Right atrium auricular region (tissue), 2 donors: ENCODE results near the gene ARF1. TPM values are rescaled to one million over a fixed set of nuclear protein-coding genes. Genes with fewer than 3 reads are reported as not detected.

Source experiments
- DNase-seq: peaks from one replicate; pipeline ENCODE4 v3.0.0-alpha.2; 2019; ENCODE audit warnings: low spot score
- H3K27ac ChIP-seq, 2 donors: fragments of 200-600 bp; sonication (generic); 1 replicate in 1 of 2; 2 replicates in 1 of 2; pipeline ENCODE4 v1.5.1; 2016 to 2019
- H3K27me3 ChIP-seq, 2 donors: fragments of 200-600 bp; sonication (generic); one replicate each; pipeline versions ENCODE4 v1.5.1 to v1.6.0; 2017 to 2019
- H3K36me3 ChIP-seq: fragments of 200-600 bp; sonication (generic); one replicate; pipeline ENCODE4 v1.5.1; 2016
- H3K4me1 ChIP-seq, 2 donors: fragments of 200-600 bp; sonication (generic); one replicate each; pipeline versions ENCODE4 v1.5.1 to v1.6.0; 2017 to 2019
- H3K4me3 ChIP-seq, 2 donors: fragments of 200-600 bp; sonication (generic); 1 replicate in 1 of 2; 2 replicates in 1 of 2; pipeline ENCODE4 v1.5.1; 2017 to 2019; ENCODE audit warnings: mild to moderate bottlenecking in 1 of 2, moderate library complexity in 1 of 2
- H3K9me3 ChIP-seq, 2 donors: fragments of 200-600 bp; sonication (generic); one replicate each; pipeline ENCODE4 v1.5.1; 2019
- total RNA-seq, 2 donors: library from RNA; depleted of rRNA; stranded (reverse); fragments of >200 nt; gene quantifications; one replicate each; pipeline ENCODE4 v1.1.0, GENCODE V29; 2016
- TF ChIP-seq, protein P1 (sequence below), 2 donors: fragments of 200-600 bp; sonication (generic); IDR thresholded peaks; one replicate each; pipeline ENCODE4 v1.5.1; 2019; ENCODE audit warnings: antibody characterized with exemption in 2 of 2

The ARF1 gene
- total RNA-seq, 2 donors from 2014 or later: 375 to 422 TPM

- Histone ChIP-seq H3K27ac (no peak overlapping the region), H3K27me3 (no peaks in the 10 kb centered on the region), H3K36me3 (peaks cover 7% of the 10 kb centered on the region), H3K4me3 (no peak overlapping the region), H3K9me3 (no peaks in the 10 kb centered on the region), H3K4me1 (peaks cover 0 to 27% of the 10 kb centered on the region in 2 donors)
- TF ChIP-seq, protein P1, sequence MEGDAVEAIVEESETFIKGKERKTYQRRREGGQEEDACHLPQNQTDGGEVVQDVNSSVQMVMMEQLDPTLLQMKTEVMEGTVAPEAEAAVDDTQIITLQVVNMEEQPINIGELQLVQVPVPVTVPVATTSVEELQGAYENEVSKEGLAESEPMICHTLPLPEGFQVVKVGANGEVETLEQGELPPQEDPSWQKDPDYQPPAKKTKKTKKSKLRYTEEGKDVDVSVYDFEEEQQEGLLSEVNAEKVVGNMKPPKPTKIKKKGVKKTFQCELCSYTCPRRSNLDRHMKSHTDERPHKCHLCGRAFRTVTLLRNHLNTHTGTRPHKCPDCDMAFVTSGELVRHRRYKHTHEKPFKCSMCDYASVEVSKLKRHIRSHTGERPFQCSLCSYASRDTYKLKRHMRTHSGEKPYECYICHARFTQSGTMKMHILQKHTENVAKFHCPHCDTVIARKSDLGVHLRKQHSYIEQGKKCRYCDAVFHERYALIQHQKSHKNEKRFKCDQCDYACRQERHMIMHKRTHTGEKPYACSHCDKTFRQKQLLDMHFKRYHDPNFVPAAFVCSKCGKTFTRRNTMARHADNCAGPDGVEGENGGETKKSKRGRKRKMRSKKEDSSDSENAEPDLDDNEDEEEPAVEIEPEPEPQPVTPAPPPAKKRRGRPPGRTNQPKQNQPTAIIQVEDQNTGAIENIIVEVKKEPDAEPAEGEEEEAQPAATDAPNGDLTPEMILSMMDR (IDR thresholded peaks at IDR 0.05): no peak
- DNase-seq: no peak
Measured at GRCh38 chr1:228079601-228080263, 2.8 kb upstream of the ARF1 start.

DNA sequence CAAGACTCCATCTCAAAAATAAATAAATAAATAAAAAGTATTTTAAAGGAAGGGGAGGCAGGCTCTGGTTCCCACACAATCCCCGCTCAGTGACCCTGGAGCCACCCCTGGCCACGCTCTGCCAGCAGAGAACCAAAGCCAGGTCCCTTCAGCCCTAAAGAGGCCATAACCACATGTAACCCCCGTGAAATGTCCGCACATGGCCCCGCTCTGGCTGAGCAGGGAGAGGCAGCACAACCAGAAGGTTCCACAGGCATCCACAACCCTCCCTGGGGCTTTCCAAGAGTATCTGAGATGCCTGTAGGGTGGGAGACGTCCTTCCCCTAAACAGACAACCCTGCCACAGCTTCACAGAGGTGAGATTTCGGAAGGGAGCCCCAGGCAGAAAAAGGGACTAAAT, 1.4 kb upstream of the ARF1 start:
- H3K9me3 ChIP-seq: no peaks in the 10 kb centered on the region
- H3K4me1 ChIP-seq: peaks cover 0 to 41% of the 10 kb centered on the region in 2 donors
- H3K27me3 ChIP-seq: no peaks in the 10 kb centered on the region
- peak overlapping the region in 1 of 2 donors; percentile 97 for H3K27ac ChIP-seq
- TF ChIP-seq, protein P1 (IDR thresholded peaks at IDR 0.05): no peak
- H3K4me3 ChIP-seq: peak overlapping the region; percentile 78 to 100
- DNase-seq: no peak
- H3K36me3 ChIP-seq: peaks cover 7% of the 10 kb centered on the region

DNA sequence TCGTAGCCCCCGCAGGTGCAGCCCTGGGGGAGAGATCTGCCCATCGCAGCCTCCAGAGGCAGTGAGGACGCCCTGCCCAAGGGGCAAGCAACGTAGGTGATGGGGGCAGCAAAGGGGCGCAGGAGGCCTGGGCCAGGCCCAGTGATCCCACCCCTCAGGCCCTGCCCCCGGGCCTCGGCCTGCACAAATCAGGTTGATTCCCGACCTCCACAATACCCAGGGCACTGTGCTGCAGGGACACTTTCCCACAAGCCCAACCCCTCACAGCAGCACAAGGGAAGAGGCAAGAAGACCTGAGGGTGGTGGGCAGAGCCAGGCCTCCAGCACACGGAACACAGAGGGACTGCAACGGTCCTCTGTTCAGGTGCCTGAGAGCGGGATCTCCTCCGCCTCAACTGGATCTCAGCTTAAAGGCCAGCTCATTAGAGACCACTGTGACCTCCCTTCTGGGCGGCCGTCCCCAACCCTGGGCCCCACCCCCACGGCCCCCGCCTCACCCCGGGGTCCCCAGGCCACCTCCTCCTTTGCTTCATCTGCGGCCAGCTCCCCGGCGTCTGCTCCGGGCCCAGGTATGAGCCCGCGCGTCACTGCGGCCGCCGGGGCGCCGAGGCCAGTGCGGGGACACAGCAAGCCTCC, 812 bp upstream of the ARF1 start:
- Histone ChIP-seq H3K9me3 (no peaks in the 10 kb centered on the region), H3K27ac (peak overlapping the region; percentile 96 to 97), H3K4me3 (peak overlapping the region; percentile 78 to 100), H3K36me3 (peaks cover 7% of the 10 kb centered on the region), H3K27me3 (no peaks in the 10 kb centered on the region), H3K4me1 (peaks cover 0 to 47% of the 10 kb centered on the region in 2 donors)
- TF ChIP-seq, protein P1 (IDR thresholded peaks at IDR 0.05): no peak
- no peak for DNase-seq

DNA sequence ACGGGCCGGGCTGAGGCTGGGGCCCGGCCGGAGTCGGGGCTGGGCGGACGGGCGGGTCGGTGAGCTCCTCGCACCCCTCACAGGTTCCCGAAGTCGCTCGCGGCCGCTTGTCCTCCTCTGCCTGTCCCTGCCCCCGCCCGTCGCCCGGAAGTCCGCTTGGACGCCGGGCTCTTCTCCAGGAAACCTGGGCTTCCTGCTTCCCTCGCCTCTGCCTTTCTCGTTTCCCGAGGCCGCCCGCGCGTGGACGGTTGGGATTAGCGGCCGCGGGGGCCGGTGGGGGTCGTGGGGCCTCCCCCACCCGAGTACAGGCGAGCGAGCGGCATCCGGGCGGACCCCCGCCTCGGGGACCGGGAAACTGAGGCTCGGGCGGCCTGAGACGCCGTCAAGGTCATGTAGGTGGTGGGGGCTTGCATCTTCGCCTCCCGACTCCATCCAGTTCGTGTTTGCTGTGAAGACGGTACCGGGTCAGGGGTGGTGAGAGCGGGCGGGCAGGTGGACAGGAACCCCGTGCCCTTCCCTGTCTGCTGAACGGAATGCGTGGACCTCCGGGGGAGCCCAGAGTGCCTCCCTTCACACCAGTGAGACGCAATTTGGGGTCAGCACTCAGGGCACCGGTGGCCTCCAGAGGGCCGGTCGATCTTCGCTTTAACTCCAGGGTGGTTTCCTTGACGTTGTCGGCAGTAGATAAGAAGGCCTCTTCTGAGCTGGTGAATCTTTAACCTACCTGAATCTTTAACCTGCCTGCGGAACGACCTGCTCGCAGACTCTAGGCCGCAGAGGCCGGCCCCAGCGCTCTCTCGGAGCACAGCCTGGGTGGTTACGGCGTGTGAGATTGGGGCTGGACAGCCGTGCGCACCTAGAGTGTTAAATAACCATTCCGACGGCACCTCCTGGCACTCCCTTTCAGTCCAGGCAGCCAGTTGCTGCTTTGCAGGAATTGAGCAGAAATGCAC, 686 bp downstream of the ARF1 start:
- Histone ChIP-seq H3K27ac (peak overlapping the region; percentile 96 to 97), H3K36me3 (peaks cover 7% of the 10 kb centered on the region), H3K4me1 (peaks cover 0 to 62% of the 10 kb centered on the region in 2 donors), H3K27me3 (no peaks in the 10 kb centered on the region), H3K9me3 (no peaks in the 10 kb centered on the region), H3K4me3 (peak overlapping the region; percentile 78 to 100)
- DNase-seq: no peak
- TF ChIP-seq, protein P1 (IDR thresholded peaks at IDR 0.05): no peak

DNA sequence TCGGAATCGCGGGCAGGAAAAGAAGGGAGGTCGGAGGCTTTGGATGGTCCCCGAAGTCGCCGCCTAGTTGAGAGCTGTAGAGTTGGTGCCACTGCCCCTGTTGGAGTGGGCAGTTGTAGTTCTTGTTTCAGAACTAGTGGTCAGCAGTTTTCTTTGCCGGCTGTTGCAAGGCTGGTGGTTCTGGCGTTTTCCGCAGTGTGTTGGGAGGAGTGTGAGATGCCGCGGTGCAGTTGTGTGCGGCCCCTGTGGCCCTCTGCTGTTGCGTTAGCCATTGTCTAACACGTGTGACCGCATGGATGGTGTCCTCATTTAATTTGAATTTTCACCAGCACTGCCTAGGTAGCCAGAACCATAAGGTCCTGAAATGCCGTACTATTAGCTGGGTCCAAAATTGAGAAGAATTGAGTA, 1.4 kb downstream of the ARF1 start:
- Histone ChIP-seq H3K27me3 (no peaks in the 10 kb centered on the region), H3K27ac (peak overlapping the region; percentile 96 to 97), H3K4me1 (peaks cover 0 to 68% of the 10 kb centered on the region in 2 donors), H3K36me3 (peaks cover 11% of the 10 kb centered on the region), H3K9me3 (no peaks in the 10 kb centered on the region), H3K4me3 (peak overlapping the region; percentile 78 to 100)
- no peak for DNase-seq
- TF ChIP-seq, protein P1 (IDR thresholded peaks at IDR 0.05): no peak
